GM12872 (cell line): ENCODE data around the gene CHRNB1.

ENCODE experiments used
- TF ChIP-seq, protein P1 (sequence below): IDR thresholded peaks from 3 replicates; pipeline ENCODE4 v1.5.1; 2011; ENCODE audit warnings: low read depth, mild to moderate bottlenecking, low read length, moderate library complexity; ENCODE audit not compliant: insufficient read depth

Gene CHRNB1

GRCh38 chr17:7491583-7491982 is 46.7 kb downstream of the CHRNB1 start:
- TF ChIP-seq, protein P1, sequence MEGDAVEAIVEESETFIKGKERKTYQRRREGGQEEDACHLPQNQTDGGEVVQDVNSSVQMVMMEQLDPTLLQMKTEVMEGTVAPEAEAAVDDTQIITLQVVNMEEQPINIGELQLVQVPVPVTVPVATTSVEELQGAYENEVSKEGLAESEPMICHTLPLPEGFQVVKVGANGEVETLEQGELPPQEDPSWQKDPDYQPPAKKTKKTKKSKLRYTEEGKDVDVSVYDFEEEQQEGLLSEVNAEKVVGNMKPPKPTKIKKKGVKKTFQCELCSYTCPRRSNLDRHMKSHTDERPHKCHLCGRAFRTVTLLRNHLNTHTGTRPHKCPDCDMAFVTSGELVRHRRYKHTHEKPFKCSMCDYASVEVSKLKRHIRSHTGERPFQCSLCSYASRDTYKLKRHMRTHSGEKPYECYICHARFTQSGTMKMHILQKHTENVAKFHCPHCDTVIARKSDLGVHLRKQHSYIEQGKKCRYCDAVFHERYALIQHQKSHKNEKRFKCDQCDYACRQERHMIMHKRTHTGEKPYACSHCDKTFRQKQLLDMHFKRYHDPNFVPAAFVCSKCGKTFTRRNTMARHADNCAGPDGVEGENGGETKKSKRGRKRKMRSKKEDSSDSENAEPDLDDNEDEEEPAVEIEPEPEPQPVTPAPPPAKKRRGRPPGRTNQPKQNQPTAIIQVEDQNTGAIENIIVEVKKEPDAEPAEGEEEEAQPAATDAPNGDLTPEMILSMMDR = no peak

DNA sequence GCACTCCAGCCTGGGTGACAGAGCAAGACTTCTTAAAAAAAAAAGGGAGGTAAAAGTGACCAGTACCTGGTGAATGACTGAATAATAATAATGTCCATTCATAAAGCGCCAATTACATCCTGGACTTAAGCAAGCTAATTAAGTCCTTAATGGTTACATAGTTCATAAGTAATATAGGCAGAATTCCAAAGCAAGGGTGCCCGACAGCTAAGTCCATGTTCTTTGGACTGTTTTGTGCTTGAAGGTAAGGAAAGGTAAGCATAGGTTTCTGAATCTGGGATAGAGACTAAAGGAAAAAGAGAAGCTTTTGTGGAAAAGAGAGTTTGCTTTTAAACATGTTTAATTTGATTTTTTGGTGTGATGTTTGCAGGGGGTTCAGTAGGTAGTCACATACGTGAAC is 49.1 kb downstream of the CHRNB1 start:
- TF ChIP-seq, protein P1 = no peak

DNA sequence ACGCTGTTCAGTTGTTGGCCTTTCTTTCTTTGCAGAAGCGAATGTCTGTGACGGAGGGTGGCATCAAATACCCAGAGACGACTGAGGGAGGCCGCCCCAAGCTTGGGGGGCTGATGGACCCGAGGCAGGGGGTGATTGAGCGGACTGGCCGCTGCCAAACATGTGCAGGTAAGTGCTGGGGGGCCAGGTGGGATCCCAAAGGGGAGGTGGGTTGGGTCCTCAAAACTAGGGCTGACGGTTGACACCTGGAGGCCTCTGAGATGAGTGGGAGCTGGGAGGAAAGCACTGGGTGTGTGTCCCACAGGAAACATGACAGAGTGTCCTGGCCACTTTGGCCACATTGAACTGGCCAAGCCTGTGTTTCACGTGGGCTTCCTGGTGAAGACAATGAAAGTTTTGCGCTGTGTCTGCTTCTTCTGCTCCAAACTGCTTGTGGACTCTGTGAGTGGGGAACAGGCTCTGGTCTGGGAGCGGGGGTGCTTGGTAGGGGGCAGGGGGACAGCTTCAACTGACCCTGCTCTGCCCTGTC is 51.1 kb downstream of the CHRNB1 start:
- TF ChIP-seq, protein P1 = no peak

GRCh38 chr17:7496470-7497183 is 51.8 kb downstream of the CHRNB1 start:
- TF ChIP-seq, protein P1 = no peak

- TF ChIP-seq, protein P1 = no peak
These were observed 52.4 kb downstream of the CHRNB1 start for GRCh38 chr17:7497228-7497627.

- TF ChIP-seq, protein P1 = no peak
These were observed 52.8 kb downstream of the CHRNB1 start for GRCh38 chr17:7497636-7498035.

DNA sequence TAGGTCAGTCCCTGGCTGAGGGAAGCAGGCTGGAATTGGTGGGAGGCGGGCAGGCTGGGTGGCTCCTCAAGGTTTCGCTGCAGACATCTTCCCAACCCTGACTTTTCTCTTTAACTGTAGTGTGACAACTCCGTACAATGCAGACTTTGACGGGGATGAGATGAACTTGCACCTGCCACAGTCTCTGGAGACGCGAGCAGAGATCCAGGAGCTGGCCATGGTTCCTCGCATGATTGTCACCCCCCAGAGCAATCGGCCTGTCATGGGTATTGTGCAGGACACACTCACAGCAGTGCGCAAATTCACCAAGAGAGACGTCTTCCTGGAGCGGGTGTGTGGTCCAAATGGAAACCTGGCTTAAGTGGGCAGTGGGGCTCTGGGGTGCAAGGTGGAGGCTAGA is 54.3 kb downstream of the CHRNB1 start:
- TF ChIP-seq, protein P1 = no peak
